BLaER1 (cell line): Measurements from ENCODE around the gene TCEAL9.
"Not testable (repeated sequence)": the region's sequence is repeated elsewhere in the genome, so short reads cannot be mapped to it uniquely, and the experiment has no call there.

Source experiments
- H3K27ac ChIP-seq: shearing (Covaris generic); formaldehyde crosslinking; 2 replicates; pipeline ENCODE4 v1.8.1; 2022
- H3K27me3 ChIP-seq: shearing (Covaris generic); formaldehyde crosslinking; 2 replicates; pipeline ENCODE4 v1.8.1; 2022
- H3K36me3 ChIP-seq: shearing (Covaris generic); formaldehyde crosslinking; 2 replicates; pipeline ENCODE4 v1.8.1; 2022
- H3K4me1 ChIP-seq: shearing (Covaris generic); formaldehyde crosslinking; 2 replicates; pipeline ENCODE4 v1.8.1; 2022
- H3K4me2 ChIP-seq: shearing (Covaris generic); formaldehyde crosslinking; 2 replicates; pipeline ENCODE4 v1.8.1; 2022
- H3K4me3 ChIP-seq: shearing (Covaris generic); formaldehyde crosslinking; 2 replicates; pipeline ENCODE4 v1.8.1; 2022
- H3K9ac ChIP-seq: shearing (Covaris generic); formaldehyde crosslinking; 2 replicates; pipeline ENCODE4 v1.8.1; 2022
- H3K9me3 ChIP-seq: shearing (Covaris generic); formaldehyde crosslinking; 2 replicates; pipeline ENCODE4 v1.8.1; 2022
- H4K20me1 ChIP-seq: shearing (Covaris generic); formaldehyde crosslinking; 2 replicates; pipeline ENCODE4 v1.8.1; 2022
- Cebpa-rat ChIP-seq: shearing (Covaris generic); IDR thresholded peaks from 2 replicates; pipeline ENCODE4 v1.8.1; 2022

TCEAL9 gene

DNA sequence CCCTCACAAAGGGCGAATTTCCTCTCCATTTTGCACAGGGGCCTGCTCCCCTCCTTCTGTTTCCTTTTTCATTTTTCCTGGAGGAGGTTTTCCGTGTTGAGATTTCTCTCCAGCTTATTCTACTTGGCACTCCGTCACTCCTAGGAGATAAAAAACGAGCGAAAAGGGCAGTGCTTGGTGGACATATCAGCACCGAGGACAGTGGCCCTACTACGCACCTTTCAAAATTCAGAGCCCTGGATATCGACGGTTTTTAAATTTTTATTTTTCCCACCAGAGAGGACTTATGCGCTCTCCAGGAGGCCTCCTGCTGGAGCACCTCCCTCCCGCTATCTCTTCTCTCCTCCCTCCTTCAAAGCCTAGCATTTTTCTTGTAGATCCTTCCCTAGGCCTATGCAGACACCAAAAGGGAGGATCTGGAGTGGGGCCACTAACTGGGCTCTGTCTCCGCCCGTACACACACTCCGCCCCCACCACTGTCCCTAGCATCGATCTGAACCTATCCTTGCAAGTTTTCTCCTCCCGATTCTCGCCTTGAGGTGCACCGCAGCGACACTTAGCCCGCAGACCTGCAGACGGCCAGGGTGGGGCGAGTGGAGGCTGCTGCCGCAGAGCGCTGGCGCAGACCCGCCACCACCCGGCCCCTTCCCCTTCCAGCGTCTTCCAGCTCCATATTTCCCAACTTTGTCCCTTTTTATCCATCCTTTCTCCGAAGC lies 8.5 kb upstream of the TCEAL9 start:
- H3K4me2 ChIP-seq, result no peak overlapping the region
- H3K27ac ChIP-seq, result no peak overlapping the region
- no peak overlapping the region for H3K4me3 ChIP-seq
- H3K27me3 ChIP-seq, result peaks cover 22% of the 10 kb centered on the region
- H3K9ac ChIP-seq, result no peak overlapping the region
- no peaks in the 10 kb centered on the region for H3K36me3 ChIP-seq
- no peaks in the 10 kb centered on the region for H3K9me3 ChIP-seq
- no peaks in the 10 kb centered on the region for H4K20me1 ChIP-seq
- H3K4me1 ChIP-seq, result no peaks in the 10 kb centered on the region
- TF ChIP-seq Cebpa-rat, result no peak

DNA sequence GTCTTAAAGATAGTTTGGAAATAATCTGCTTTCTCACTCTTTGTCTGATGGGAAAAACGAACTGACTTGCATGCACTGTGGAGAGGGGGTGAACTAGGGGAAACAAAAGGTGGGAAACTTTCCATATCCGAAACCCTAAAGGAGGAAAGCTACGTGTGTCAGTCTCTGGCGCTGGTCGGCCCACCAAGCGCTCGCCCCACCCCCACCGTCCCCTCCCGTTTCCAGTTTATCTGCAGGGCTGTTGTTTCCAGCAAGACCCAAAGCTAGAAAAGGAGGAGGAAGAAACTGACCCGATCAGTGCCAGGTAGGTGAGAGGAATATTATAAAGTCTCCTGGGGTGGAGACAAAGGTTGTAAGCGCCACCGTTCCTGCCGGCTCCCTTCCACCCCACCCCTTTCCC lies 552 bp downstream of the TCEAL9 start:
- Histone ChIP-seq H3K4me2 (peak overlapping the region; percentile 68), H3K4me1 (no peaks in the 10 kb centered on the region), H3K9ac (peak overlapping the region; percentile 80), H3K27me3 (no peaks in the 10 kb centered on the region), H3K36me3 (no peaks in the 10 kb centered on the region), H3K9me3 (no peaks in the 10 kb centered on the region), H3K27ac (peak overlapping the region; percentile 53), H3K4me3 (peak overlapping the region; percentile 73), H4K20me1 (0 out of 2 replicates have a peak, but pooled peaks cover 4% of the 10 kb centered on the region)
- no peak for TF ChIP-seq Cebpa-rat

DNA sequence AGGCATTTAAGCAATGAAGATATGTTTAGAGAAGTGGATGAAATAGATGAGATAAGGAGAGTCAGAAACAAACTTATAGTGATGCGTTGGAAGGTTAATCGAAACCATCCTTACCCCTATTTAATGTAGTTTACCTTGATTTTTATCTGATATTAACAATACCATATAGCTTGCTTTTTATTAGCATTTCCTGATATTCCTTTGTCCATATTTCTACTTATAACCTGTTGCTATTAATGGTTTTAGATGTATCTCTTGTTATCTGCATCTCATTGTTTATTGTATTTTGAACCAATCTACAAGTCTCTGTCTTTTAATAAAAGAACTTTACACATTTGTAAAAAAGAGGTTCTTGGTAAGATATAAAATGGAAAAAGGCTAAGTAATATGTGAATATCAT lies 1.6 kb downstream of the TCEAL9 start:
- Histone ChIP-seq H3K4me1 (no peaks in the 10 kb centered on the region), H3K4me2 (peak overlapping the region; percentile 68; the same call in 1 of the 2 replicates), H3K4me3 (no peak overlapping the region), H3K9me3 (no peaks in the 10 kb centered on the region), H3K36me3 (no peaks in the 10 kb centered on the region), H4K20me1 (0 out of 2 replicates have a peak, but pooled peaks cover 4% of the 10 kb centered on the region), H3K9ac (0 out of 2 replicates have a peak overlapping the region, but pooled peaks have one; percentile 80), H3K27me3 (no peaks in the 10 kb centered on the region), H3K27ac (no peak overlapping the region)
- TF ChIP-seq Cebpa-rat, result no peak

DNA sequence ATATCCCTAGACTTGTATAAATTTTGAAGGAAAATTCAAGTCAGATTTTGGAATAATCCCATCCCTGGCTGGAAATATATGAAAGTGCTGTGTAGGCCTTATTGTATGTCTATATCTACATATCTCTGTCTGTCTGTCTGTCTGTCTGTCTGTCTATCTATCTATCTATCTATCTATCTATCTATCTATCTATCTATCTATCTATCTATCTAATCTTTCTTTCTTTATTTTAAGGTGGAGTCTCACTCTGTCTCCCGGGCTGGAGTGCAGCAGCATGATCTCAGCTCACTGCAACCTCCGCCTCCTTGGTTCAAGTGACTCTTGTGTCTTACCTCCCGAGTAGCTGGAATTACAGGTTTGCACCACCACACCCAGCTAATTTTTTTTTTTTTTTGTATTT lies 3.3 kb downstream of the TCEAL9 start:
- H3K9ac ChIP-seq, H4K20me1 ChIP-seq, H3K4me1 ChIP-seq, H3K4me3 ChIP-seq, H3K9me3 ChIP-seq, H3K27me3 ChIP-seq, H3K27ac ChIP-seq, H3K4me2 ChIP-seq, H3K36me3 ChIP-seq: not testable (repeated sequence)

DNA sequence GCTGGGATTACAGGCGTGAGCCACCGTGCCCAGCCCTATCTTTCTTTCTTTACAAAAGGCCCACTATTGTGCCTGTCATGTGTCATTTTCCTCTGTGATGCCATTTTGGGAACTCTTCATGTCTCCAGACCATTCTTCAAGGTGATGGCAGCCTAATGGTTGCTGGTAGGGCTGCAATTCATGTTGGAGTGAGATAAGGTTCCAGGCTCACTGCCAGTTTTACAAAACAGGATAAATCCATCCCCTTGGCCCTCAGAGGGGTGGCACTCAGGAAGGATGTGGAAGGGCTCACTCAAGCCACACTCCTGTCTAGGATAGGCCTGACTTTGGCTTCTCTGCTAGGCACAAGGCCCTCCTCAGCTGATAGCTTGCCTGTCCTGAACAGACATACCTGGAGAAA lies 3.8 kb downstream of the TCEAL9 start:
- H3K4me3 ChIP-seq, result no peak overlapping the region
- H3K27ac ChIP-seq, result no peak overlapping the region
- TF ChIP-seq Cebpa-rat, result no peak
- no peaks in the 10 kb centered on the region for H3K9me3 ChIP-seq
- no peaks in the 10 kb centered on the region for H3K27me3 ChIP-seq
- 0 out of 2 replicates have a peak, but pooled peaks cover 4% of the 10 kb centered on the region for H4K20me1 ChIP-seq
- H3K36me3 ChIP-seq, result no peaks in the 10 kb centered on the region
- no peak overlapping the region for H3K9ac ChIP-seq
- no peak overlapping the region for H3K4me2 ChIP-seq
- no peaks in the 10 kb centered on the region for H3K4me1 ChIP-seq

DNA sequence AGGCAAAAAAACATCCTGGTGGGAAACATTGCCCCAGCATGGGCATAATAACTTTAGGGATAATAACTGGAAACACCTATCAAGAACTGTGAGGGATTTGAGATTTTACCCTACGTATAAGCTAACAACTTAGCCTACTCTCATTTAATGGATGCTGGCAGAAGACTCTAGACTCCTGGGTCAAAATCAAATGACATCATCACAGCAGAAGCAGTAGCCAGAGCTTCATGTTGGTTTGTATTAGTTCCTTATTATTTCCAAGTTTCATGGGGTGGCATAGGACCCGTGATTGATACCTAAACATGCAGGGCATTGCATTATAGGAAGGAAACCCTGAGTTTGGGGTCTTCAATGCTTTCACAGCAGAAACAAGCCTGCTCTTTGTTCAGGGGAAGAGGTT lies 4.6 kb downstream of the TCEAL9 start:
- TF ChIP-seq Cebpa-rat, result no peak
- no peaks in the 10 kb centered on the region for H3K27me3 ChIP-seq
- no peak overlapping the region for H3K9ac ChIP-seq
- H3K4me2 ChIP-seq, result no peak overlapping the region
- H4K20me1 ChIP-seq, result 0 out of 2 replicates have a peak, but pooled peaks cover 4% of the 10 kb centered on the region
- no peak overlapping the region for H3K4me3 ChIP-seq
- H3K27ac ChIP-seq, result no peak overlapping the region
- no peaks in the 10 kb centered on the region for H3K4me1 ChIP-seq
- no peaks in the 10 kb centered on the region for H3K9me3 ChIP-seq
- H3K36me3 ChIP-seq, result no peaks in the 10 kb centered on the region

DNA sequence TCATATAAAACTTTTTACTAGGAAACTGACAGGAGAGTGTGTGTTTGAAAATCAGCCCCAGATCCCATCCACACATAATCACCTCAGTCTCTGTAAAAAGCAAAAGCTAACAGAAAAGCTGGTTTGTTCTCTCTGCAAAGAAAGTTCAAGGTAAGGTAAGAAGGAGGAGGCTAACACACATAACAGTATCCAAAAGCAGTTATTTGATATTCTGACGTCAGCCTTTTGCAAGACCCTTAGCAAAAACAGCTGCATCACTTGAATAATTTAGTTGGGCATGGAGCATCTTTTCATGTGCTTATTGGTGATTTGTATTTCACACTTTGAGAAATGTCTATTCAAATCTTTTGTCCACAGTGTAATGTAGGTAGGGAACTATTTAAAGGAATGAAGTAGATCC lies 5.5 kb downstream of the TCEAL9 start:
- Histone ChIP-seq H3K4me2 (no peak overlapping the region), H4K20me1 (0 out of 2 replicates have a peak, but pooled peaks cover 4% of the 10 kb centered on the region), H3K36me3 (no peaks in the 10 kb centered on the region), H3K27ac (no peak overlapping the region), H3K4me1 (no peaks in the 10 kb centered on the region), H3K9me3 (no peaks in the 10 kb centered on the region; the same call in 1 of the 2 replicates), H3K27me3 (no peaks in the 10 kb centered on the region), H3K9ac (no peak overlapping the region), H3K4me3 (no peak overlapping the region)
- no peak for TF ChIP-seq Cebpa-rat

DNA sequence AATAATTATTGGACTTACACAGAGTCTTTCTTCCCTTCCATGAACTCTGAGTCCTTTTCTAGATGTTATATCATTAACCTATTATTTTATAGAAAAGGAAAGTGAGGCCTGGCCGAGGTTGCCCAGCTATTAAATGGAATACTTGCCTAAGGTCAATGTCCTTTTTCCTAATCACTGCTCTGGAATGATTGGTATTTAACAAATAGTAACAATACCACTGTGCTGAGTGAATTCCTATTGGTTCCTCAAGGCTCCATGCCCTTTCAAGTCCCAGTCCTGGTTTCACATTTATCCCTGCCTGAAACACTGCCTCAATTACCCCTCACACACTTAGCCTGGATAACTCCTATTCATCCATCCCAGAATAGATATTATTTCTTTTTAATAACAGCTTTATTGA lies 6.2 kb downstream of the TCEAL9 start:
- H3K27me3 ChIP-seq, result no peaks in the 10 kb centered on the region
- H3K9ac ChIP-seq, result no peak overlapping the region
- no peaks in the 10 kb centered on the region for H3K36me3 ChIP-seq
- no peak overlapping the region for H3K4me3 ChIP-seq
- H3K9me3 ChIP-seq, result no peaks in the 10 kb centered on the region; the same call in 1 of the 2 replicates
- no peaks in the 10 kb centered on the region for H3K4me1 ChIP-seq
- H4K20me1 ChIP-seq, result 0 out of 2 replicates have a peak, but pooled peaks cover under 1% of the 10 kb centered on the region
- TF ChIP-seq Cebpa-rat, result no peak
- no peak overlapping the region for H3K27ac ChIP-seq
- no peak overlapping the region for H3K4me2 ChIP-seq

DNA sequence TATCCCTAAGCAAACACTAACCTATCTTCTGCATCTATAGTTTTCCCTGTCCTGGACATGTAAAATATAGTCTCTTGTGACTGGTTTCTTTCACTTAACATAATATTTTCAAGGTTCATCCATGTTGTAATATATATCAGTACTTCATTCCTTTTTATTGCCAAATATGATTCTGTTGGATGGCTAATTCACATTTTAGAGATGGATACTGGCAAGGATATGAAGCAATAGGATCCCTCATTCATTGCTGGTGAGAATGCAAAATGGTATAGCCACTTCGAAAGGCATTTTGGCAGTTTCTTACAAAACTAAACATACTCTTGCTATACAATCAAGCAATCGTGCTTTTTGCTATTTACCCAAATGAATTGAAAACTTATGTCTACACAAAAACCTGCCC lies 6.7 kb downstream of the TCEAL9 start:
- no peaks in the 10 kb centered on the region for H3K4me1 ChIP-seq
- H4K20me1 ChIP-seq, result no peaks in the 10 kb centered on the region
- no peaks in the 10 kb centered on the region for H3K27me3 ChIP-seq
- no peak overlapping the region for H3K9ac ChIP-seq
- no peaks in the 10 kb centered on the region; the same call in 1 of the 2 replicates for H3K9me3 ChIP-seq
- no peak overlapping the region for H3K4me2 ChIP-seq
- no peak for TF ChIP-seq Cebpa-rat
- no peaks in the 10 kb centered on the region for H3K36me3 ChIP-seq
- H3K27ac ChIP-seq, result no peak overlapping the region
- no peak overlapping the region for H3K4me3 ChIP-seq

DNA sequence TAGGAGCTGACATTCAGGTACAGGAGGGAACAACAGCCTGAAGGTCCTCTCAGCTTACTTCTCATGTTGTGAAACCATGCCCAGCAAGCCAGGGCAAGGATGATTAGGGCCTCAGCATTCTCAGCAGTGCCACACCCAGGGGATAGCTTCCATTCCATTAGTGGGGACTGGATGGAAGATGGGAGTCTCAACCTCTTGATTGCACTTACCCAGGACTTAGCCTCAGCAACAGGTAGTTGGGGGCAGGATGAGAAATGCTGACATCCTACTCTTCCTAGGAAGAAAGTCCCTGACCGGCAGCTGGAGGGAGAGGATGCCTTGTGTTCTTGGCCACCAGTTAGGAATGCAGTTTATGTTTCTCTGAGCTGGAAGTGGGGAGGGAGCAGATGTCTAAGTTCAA lies 11.2 kb downstream of the TCEAL9 start:
- H3K4me3 ChIP-seq, result no peak overlapping the region
- no peaks in the 10 kb centered on the region for H3K36me3 ChIP-seq
- no peaks in the 10 kb centered on the region for H3K4me1 ChIP-seq
- H3K9ac ChIP-seq, result no peak overlapping the region
- H3K27ac ChIP-seq, result no peak overlapping the region
- no peaks in the 10 kb centered on the region; the same call in 1 of the 2 replicates for H3K9me3 ChIP-seq
- TF ChIP-seq Cebpa-rat, result no peak
- no peak overlapping the region for H3K4me2 ChIP-seq
- H4K20me1 ChIP-seq, result no peaks in the 10 kb centered on the region
- H3K27me3 ChIP-seq, result no peaks in the 10 kb centered on the region
